Fibroblast of lung (primary cell): ENCODE measurements around the gene AKR1B15.

Experiments
- EZH2 ChIP-seq: IDR thresholded peaks from 2 replicates; pipeline ENCODE4 v1.5.1; 2012; ENCODE audit warnings: low read length, control low read depth, mild to moderate bottlenecking; ENCODE audit errors: missing control alignments
- TF ChIP-seq, protein P1 (sequence below), 2 donors: IDR thresholded peaks in 1 of 2; conservative IDR thresholded peaks in 1 of 2; 1 replicate in 1 of 2; 2 replicates in 1 of 2; pipeline ENCODE4 v1.5.1; 2011 to 2012; ENCODE audit warnings: low read length in 2 of 2, control low read depth in 1 of 2, inconsistent platforms in 1 of 2, low read depth in 1 of 2, mild to moderate bottlenecking in 1 of 2

DNA sequence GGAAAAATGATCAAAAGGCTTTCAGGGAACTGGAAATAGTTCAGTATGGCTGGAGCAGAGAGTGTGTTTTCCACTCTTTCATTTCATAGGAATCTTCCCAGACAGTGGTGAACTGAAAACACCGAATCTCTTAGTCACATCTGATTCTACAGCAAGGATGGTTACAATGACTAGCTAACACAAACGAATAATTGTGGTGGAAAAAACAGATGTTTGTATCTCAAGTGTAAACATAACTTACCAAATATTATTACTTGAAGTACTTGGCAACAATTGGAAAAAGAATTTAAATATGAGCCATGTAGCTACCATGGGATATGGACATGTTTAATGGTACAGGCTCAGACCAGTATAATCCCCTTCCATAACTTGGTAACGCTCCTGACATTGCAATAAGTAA is 76.6 kb downstream of the AKR1B15 start:
- TF ChIP-seq, protein P1, sequence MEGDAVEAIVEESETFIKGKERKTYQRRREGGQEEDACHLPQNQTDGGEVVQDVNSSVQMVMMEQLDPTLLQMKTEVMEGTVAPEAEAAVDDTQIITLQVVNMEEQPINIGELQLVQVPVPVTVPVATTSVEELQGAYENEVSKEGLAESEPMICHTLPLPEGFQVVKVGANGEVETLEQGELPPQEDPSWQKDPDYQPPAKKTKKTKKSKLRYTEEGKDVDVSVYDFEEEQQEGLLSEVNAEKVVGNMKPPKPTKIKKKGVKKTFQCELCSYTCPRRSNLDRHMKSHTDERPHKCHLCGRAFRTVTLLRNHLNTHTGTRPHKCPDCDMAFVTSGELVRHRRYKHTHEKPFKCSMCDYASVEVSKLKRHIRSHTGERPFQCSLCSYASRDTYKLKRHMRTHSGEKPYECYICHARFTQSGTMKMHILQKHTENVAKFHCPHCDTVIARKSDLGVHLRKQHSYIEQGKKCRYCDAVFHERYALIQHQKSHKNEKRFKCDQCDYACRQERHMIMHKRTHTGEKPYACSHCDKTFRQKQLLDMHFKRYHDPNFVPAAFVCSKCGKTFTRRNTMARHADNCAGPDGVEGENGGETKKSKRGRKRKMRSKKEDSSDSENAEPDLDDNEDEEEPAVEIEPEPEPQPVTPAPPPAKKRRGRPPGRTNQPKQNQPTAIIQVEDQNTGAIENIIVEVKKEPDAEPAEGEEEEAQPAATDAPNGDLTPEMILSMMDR (conservative IDR thresholded peaks at IDR 0.05 in 1 of 2, IDR thresholded peaks at IDR 0.05 in 1 of 2; ENCODE audit: low read depth in 1 of 2, low read length in 2 of 2), result no peak
- no peak for TF ChIP-seq EZH2
